Esophagus (tissue), 2 donors: Measurements from ENCODE around the gene SLC39A3. TPM values are rescaled to one million over a fixed set of nuclear protein-coding genes. Genes with fewer than 3 reads are reported as not detected.

ENCODE experiments used
- H3K27ac ChIP-seq, 2 donors: one replicate each; pipeline ENCODE4 v1.5.1; 2013; ENCODE audit warnings: low read depth in 2 of 2, mild to moderate bottlenecking in 2 of 2, inconsistent platforms in 1 of 2, low read length in 1 of 2, moderate library complexity in 1 of 2
- H3K27me3 ChIP-seq, 2 donors: one replicate each; pipeline ENCODE4 v1.6.1; 2013; ENCODE audit warnings: low read length in 2 of 2, control low read depth in 1 of 2, mild to moderate bottlenecking in 1 of 2; ENCODE audit not compliant: insufficient read depth in 2 of 2, control insufficient read depth in 1 of 2
- H3K36me3 ChIP-seq, 2 donors: one replicate each; pipeline ENCODE4 v1.6.1; 2013; ENCODE audit warnings: low read length in 1 of 2; ENCODE audit not compliant: control insufficient read depth in 2 of 2, insufficient read depth in 2 of 2
- H3K4me1 ChIP-seq, 2 donors: one replicate each; pipeline ENCODE4 v1.6.1; 2013; ENCODE audit warnings: low read length in 1 of 2; ENCODE audit not compliant: control insufficient read depth in 2 of 2, insufficient read depth in 2 of 2
- H3K4me3 ChIP-seq, 2 donors: one replicate each; pipeline ENCODE4 v1.5.1; 2013; ENCODE audit warnings: low read length in 2 of 2, mild to moderate bottlenecking in 2 of 2, low read depth in 1 of 2, moderate library complexity in 1 of 2
- H3K9me3 ChIP-seq, 2 donors: one replicate each; pipeline ENCODE4 v1.6.1; 2013; ENCODE audit warnings: mild to moderate bottlenecking in 2 of 2, low read depth in 1 of 2, low read length in 1 of 2, moderate library complexity in 1 of 2; ENCODE audit not compliant: control insufficient read depth in 2 of 2, insufficient read depth in 1 of 2
- WGBS, 2 donors: extraction: QIAGEN DNeasy Blood & Tissue Kit; methylation state at CpG; one replicate each; pipeline ENCODE4 v1.1.7; 2013; 5-methylcytosine and 5-hydroxymethylcytosine counted together
- polyA plus RNA-seq, 2 donors: library from polyadenylated mRNA; stranded (reverse); fragments of 200-250 nt; gene quantifications; one replicate each; pipeline ENCODE4 v1.2.3, GENCODE V29; 2013
- donor health status: healthy with polysubstance abuse.
- donor health status: Bipolar disorder and iron deficiency.

SLC39A3 gene
- polyA plus RNA-seq, 2 donors, result 13.0 to 19.8 TPM

- no peaks in the 10 kb centered on the region for H3K9me3 ChIP-seq
- no peak overlapping the region for H3K27ac ChIP-seq
- peaks cover 22 to 58% of the 10 kb centered on the region in 2 donors for H3K36me3 ChIP-seq
- no peaks in the 10 kb centered on the region for H3K27me3 ChIP-seq
- H3K4me1 ChIP-seq, result no peaks in the 10 kb centered on the region
- 92 to 94% methylated on average over 7 of the region's 7 CpGs for WGBS, 2 donors
- H3K4me3 ChIP-seq, result no peak overlapping the region
Observed at GRCh38 chr19:2759965-2760364, 20.1 kb upstream of the SLC39A3 start.

GRCh38 chr19:2759362-2759761 lies 19.5 kb upstream of the SLC39A3 start:
- H3K27ac ChIP-seq, result no peak overlapping the region
- H3K36me3 ChIP-seq, result peaks cover 22 to 61% of the 10 kb centered on the region in 2 donors
- H3K4me1 ChIP-seq, result no peaks in the 10 kb centered on the region
- no peaks in the 10 kb centered on the region for H3K9me3 ChIP-seq
- H3K27me3 ChIP-seq, result no peaks in the 10 kb centered on the region
- 93 to 95% methylated on average over 17 of the region's 17 CpGs for WGBS, 2 donors
- H3K4me3 ChIP-seq, result no peak overlapping the region

DNA sequence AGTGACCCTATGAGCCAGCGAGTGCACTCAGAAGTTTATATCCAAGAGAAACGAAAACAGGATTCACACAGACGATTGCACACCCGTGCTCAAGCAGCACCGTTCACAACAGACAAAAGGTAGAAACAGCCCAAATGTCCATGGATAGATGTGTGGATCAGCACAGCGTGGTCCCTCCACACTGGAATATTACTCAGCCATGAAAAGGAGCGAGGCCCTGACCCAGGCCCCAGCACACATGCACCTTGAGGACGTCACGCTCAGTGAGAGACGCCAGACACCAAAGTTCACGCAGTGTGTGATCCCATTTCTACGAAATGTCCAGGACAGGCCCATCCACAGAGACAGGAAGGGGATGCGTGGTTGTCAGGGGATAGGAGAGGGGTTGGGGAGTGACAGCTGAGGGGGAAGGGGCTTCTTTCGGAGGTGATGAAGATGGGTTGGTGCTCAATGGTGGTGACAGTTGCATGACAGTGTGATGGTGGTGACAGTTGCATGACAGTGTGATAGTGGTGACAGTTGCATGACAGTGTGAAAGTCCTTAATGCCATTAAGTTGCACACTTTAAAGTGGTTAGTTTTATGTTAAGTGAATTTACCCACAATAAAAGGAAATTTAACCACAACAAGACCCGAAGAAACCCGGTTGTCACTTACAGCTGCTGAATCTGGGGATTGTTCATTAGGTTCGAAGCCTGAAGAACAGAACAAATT lies 18.9 kb upstream of the SLC39A3 start:
- Histone ChIP-seq H3K9me3 (no peaks in the 10 kb centered on the region), H3K36me3 (peaks cover 22 to 63% of the 10 kb centered on the region in 2 donors), H3K27ac (no peak overlapping the region), H3K27me3 (no peaks in the 10 kb centered on the region), H3K4me1 (no peaks in the 10 kb centered on the region), H3K4me3 (no peak overlapping the region)
- WGBS, 2 donors, result 93 to 95% methylated on average over 17 of the region's 17 CpGs

DNA sequence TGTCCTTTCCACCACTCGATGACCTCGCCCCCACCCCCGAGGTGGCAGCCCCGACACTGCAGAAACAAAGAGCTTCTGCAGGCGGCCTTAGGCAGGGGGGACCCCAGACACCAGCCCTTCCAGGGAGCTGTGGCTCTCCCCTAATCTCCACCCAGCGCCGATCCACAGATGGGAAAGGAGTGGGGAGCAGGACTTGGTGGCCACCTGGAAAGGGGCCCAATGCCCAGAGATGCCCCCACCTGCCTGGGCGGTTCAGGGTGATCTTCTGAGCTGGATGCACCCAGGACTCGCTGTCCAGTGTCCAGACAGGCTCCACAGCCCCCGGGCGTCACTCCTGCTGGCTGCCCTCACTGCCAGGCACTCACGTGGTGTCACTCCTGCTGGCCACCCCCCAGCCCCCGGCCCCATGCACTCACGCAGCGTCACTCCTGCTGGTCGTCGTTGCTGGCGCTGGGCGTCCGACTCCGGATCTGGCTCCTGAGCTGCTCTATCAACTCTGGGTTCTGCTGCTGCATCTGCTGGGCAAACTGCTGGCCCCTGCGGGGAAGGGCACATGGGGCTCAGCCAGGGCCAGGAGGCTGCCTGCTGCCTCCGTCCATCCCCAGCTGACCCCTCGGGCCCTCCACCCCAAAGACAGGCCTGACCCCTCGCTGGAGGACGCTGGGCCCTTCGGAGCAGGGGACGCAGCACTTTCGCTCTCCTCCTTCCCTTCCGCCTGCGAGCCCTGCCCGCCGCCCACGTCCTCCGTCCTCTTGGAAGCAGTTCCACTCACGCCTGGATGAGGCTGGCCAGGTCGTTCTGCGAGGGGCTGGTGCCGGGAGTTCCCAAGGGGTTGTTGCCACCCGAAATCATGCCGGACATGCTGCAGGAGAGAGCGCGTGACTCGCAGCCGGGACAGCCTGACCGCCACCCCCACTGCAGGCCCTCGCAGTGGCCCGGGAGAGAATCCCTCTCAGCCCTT lies 17.4 kb upstream of the SLC39A3 start:
- peaks cover 13 to 50% of the 10 kb centered on the region in 2 donors for H3K36me3 ChIP-seq
- no peaks in the 10 kb centered on the region for H3K9me3 ChIP-seq
- H3K4me1 ChIP-seq, result no peaks in the 10 kb centered on the region
- H3K27ac ChIP-seq, result no peak overlapping the region
- WGBS, 2 donors, result 92 to 94% methylated on average over 47 to 48 of the region's 48 CpGs
- H3K27me3 ChIP-seq, result no peaks in the 10 kb centered on the region
- no peak overlapping the region for H3K4me3 ChIP-seq

DNA sequence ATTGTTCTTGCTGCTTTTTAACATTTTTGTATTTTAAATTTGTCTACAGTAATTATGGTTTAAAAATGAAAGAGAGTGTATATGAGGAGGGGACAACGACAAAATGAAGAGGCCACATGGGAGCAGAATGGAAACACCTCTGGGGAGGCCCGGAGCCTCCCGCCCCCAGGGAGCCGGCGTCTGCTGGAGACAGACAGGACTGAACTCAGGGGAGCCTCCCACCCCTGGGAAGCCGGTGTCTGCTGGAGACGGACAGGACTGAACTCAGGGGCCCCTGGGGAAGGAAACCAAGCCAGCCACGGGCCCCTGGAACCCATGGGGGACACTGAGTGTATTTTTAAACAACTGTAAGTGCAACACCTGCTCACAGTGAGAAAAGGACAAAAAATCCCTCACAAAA lies 16.7 kb upstream of the SLC39A3 start:
- WGBS, 2 donors, result 86 to 91% methylated on average over 8 of the region's 8 CpGs
- Histone ChIP-seq H3K4me1 (no peaks in the 10 kb centered on the region), H3K9me3 (no peaks in the 10 kb centered on the region), H3K36me3 (peaks cover 13 to 47% of the 10 kb centered on the region in 2 donors), H3K4me3 (no peak overlapping the region), H3K27me3 (no peaks in the 10 kb centered on the region), H3K27ac (no peak overlapping the region)

DNA sequence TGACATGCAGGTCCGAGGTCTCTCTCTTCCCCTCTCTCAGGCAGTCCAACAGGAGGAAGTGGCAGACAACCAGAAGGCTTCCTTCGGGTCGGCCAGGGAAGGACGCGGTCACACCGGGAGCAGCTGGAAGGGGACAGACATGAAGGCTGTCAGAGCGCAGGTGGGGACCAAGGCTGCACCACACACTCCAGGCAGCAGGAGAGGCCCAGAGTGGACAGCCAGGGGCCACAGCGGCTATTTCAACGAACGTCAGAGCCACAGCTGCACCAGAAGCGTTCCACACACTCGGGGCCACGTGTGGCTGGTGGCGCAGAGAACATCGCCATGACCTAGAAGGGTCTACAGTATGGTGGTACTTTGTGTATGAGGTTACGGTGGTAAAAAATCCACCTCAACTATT lies 16.0 kb upstream of the SLC39A3 start:
- no peak overlapping the region for H3K27ac ChIP-seq
- H3K9me3 ChIP-seq, result no peaks in the 10 kb centered on the region
- no peaks in the 10 kb centered on the region for H3K4me1 ChIP-seq
- H3K36me3 ChIP-seq, result peaks cover 9 to 40% of the 10 kb centered on the region in 2 donors
- WGBS, 2 donors, result 91 to 94% methylated on average over 16 of the region's 16 CpGs
- no peak overlapping the region for H3K4me3 ChIP-seq
- H3K27me3 ChIP-seq, result no peaks in the 10 kb centered on the region

DNA sequence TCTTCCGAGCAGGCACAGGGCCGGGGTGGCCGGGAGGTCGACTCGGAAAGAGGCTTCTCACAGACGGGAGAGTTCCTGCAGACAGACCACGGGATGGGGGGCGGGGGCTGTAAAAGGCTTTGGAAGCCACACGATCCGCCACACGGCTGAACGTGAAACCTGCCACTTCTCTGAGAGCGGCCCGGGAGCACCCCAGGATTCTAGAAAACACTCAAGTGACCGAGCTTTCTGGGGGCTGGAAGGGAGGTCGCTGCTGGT lies 15.6 kb upstream of the SLC39A3 start:
- Histone ChIP-seq H3K9me3 (no peaks in the 10 kb centered on the region), H3K4me1 (no peaks in the 10 kb centered on the region), H3K36me3 (peaks cover 9 to 36% of the 10 kb centered on the region in 2 donors), H3K4me3 (no peak overlapping the region), H3K27ac (no peak overlapping the region), H3K27me3 (no peaks in the 10 kb centered on the region)
- 91% methylated on average over 16 of the region's 16 CpGs for WGBS, 2 donors

DNA sequence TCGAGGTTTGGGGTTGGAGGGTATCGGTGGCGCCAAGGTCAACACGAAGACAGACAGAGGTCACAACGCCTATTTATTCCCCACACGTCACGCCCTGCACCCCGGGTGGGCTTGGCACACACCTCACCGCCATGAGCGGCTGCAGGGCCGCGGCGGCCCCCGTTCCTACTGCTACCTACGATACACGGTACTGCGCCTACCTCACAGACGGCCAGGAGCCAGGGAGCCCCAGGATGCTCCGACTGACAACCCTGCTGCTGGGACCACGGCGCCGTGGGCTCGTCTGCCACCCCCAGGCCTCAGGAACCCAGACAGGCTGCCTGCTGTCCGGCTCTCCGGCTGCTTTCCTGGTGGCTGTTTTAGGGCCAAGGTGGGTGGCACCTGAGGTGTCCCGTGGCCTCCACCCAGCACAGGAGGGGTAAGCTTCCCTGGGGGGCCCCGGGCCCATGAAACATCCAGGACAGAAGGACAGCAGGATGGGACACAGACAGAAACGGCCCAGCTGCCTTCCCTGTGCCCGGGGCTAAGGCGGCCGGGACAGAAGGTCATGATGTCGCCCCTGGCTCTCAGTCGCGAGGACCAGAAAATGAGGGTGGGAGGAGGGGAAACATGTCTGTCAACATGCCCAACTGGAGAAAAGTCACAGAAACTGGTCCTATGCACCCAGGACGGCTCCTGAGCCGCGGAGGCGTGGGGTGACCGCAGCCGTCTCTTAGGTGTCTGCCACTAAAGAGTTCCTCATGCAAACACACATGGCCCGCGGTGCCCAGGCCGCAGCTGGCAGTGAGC lies 15.0 kb upstream of the SLC39A3 start:
- H3K36me3 ChIP-seq, result peaks cover 9 to 36% of the 10 kb centered on the region in 2 donors

DNA sequence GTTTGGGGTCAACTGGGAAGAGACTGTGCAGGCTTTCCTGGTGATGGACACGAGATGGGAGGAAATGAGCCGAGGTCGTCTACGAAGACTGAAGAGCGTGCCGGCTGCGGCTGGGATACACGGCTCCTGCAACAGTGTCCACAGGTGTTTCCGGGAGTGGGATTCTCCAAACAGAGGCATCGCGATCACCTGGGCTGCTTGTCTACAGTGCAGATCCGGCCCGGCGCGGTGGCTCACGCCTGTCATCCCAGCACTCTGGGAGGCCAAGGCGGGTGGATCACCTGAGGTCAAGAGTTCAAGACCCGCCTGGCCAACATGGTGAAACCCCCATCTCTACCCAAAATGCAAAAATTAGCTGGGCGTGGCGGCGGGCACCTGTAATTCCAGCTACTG lies 11.6 kb upstream of the SLC39A3 start:
- Histone ChIP-seq H3K4me1 (peaks cover 0 to 3% of the 10 kb centered on the region in 2 donors), H3K36me3 (peaks cover 9 to 20% of the 10 kb centered on the region in 2 donors), H3K4me3 (no peak overlapping the region), H3K9me3 (no peaks in the 10 kb centered on the region), H3K27me3 (no peaks in the 10 kb centered on the region), H3K27ac (no peak overlapping the region)
- 88 to 90% methylated on average over 21 of the region's 21 CpGs for WGBS, 2 donors

More for the DNA sequence above, 15.0 kb upstream of the SLC39A3 start:
- WGBS, 2 donors, result 90 to 93% methylated on average over 43 of the region's 43 CpGs
- Histone ChIP-seq H3K9me3 (no peaks in the 10 kb centered on the region), H3K27ac (no peak overlapping the region), H3K4me1 (no peaks in the 10 kb centered on the region), H3K4me3 (no peak overlapping the region), H3K27me3 (no peaks in the 10 kb centered on the region)
